ENCODE results near the gene OR4L1.
"Not testable (repeated sequence)": the region's sequence is repeated elsewhere in the genome, so short reads cannot be mapped to it uniquely, and the experiment has no call there.

The OR4L1 gene, protein sequence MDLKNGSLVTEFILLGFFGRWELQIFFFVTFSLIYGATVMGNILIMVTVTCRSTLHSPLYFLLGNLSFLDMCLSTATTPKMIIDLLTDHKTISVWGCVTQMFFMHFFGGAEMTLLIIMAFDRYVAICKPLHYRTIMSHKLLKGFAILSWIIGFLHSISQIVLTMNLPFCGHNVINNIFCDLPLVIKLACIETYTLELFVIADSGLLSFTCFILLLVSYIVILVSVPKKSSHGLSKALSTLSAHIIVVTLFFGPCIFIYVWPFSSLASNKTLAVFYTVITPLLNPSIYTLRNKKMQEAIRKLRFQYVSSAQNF
- 0 to 0.12 (median 0) reads per million in 9 experiments for total RNA-seq

- DNase-seq (no peak), ATAC-seq (replicated peaks) (no peak)
- Mint-ChIP-seq H3K4me1 (ENCODE audit: low read depth in 2 of 2) (no peaks in the 10 kb centered on the region), H3K9me3 (peaks cover 0 to 2% of the 10 kb centered on the region in 2 donors), H3K27ac (no peak within 1 kb of the TSS), H3K27me3 (peaks cover 7 to 20% of the 10 kb centered on the region in 2 donors), H3K4me3 (no peak within 1 kb of the TSS), H3K36me3 (ENCODE audit: insufficient read depth) (no peaks in the 10 kb centered on the region)
Observed at GRCh38 chr14:20059745-20060144, at the start of gene OR4L1. TSS of gene OR4L1 (plus strand) at chr14:20060045. CDS start at chr14:20060045, 0 bp downstream.

DNA sequence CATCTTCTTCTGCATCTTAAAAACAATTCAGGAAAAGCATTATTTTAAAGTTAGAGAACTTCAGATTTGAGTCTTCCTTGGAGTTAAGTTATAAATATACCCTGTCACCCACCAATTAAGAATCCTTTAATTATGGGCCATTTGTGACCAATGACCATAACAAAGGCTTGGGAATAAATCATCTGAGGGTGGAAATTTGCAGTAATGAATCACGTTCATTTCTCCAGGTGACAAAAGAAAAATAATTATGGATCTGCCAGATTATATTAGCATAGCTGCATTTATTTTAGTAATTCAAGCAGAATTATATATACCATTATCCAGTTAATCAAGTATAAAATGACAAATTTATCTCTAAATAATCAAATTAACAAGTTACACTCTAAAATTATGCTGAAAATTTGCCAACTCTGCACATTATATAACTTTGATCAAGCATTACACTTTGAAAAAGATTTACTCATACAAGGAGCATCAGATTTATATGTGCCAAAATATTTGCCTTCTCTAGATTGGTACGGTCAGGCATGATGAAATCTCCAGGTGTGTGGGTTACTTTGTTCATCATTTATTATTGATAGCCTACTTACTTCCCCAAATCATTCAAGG lies 40.5 kb upstream of the OR4L1 start, which contains the start of gene OR4K14:
OR4K14 (minus strand) TSS at position 51 of the 609 bp plus-strand sequence. CDS start 4,114 bp downstream, outside the sequence.
- no peak within 1 kb of the TSS for H3K4me3 Mint-ChIP-seq
- no peaks in the 10 kb centered on the region for H3K4me1 Mint-ChIP-seq (ENCODE audit: low read depth in 2 of 2)
- peaks cover 0 to 3% of the 10 kb centered on the region in 2 donors for H3K9me3 Mint-ChIP-seq
- DNase-seq (no peak), ATAC-seq (replicated peaks) (no peak)
- no peaks in the 10 kb centered on the region for H3K36me3 Mint-ChIP-seq (ENCODE audit: insufficient read depth)
- no peak within 1 kb of the TSS for H3K27ac Mint-ChIP-seq
- peaks cover 0 to 3% of the 10 kb centered on the region in 2 donors for H3K27me3 Mint-ChIP-seq

DNA sequence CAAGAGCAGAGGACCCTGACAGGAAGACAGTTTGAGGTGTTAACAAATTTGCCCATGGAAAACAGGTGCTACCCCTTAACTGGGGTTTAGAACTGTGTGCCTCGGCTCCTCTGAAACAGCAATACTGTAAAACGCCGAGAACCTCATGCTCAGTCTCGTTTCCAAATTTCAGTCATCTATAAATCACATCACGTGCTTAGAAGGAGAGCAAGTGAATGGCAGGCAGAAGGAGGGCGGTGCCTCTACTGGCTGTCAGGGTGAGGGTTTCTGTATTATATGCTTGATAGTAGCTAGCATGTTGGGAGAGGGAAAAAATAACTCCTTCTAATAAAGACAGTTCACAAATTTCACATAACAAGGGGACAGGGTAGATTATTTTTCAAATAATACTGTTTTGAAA lies 28.8 kb upstream of the OR4L1 start:
- no peak overlapping the region for H3K4me3 Mint-ChIP-seq
- ATAC-seq (replicated peaks) = no peak
- no peaks in the 10 kb centered on the region for H3K4me1 Mint-ChIP-seq (ENCODE audit: low read depth in 2 of 2)
- H3K9me3 Mint-ChIP-seq = no peaks in the 10 kb centered on the region
- peaks cover 0 to 7% of the 10 kb centered on the region in 2 donors for H3K27me3 Mint-ChIP-seq
- H3K36me3 Mint-ChIP-seq (ENCODE audit: insufficient read depth) = no peaks in the 10 kb centered on the region
- no peak for DNase-seq
- H3K27ac Mint-ChIP-seq = no peak overlapping the region

GRCh38 chr14:20035449-20035848 lies 24.4 kb upstream of the OR4L1 start:
- H3K36me3 Mint-ChIP-seq (ENCODE audit: insufficient read depth) = no peaks in the 10 kb centered on the region
- DNase-seq (no peak), ATAC-seq (replicated peaks) (no peak)
- peaks cover 0 to 2% of the 10 kb centered on the region in 2 donors for H3K9me3 Mint-ChIP-seq
- H3K4me1 Mint-ChIP-seq (ENCODE audit: low read depth in 2 of 2) = no peaks in the 10 kb centered on the region
- H3K27ac Mint-ChIP-seq = no peak overlapping the region
- no peaks in the 10 kb centered on the region for H3K27me3 Mint-ChIP-seq
- no peak overlapping the region for H3K4me3 Mint-ChIP-seq

DNA sequence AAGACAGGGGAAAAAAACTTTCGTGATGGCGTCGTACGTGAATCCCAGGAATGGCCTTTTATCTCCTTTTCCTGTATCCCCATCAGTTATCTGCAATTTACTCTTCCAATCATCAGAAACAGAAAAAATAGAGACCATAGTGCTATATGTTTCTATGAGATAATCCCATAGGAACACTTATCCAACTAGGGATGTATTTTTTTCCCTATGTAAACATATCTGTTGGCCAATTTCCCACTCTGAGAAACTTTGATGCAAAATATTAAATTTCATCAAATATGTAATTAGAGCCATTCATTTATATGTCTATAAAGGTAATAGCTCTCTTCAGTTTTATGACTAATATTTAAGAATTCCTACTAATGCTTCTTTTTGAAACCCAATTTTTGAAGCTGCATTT lies 23.9 kb upstream of the OR4L1 start, which contains the start of gene OR4K13:
OR4K13 (minus strand) TSS at position 101 of the 400 bp plus-strand sequence. CDS start 1,280 bp downstream, outside the sequence.
- Mint-ChIP-seq H3K9me3 (peaks cover 0 to 2% of the 10 kb centered on the region in 2 donors), H3K4me3 (no peak within 1 kb of the TSS), H3K4me1 (ENCODE audit: low read depth in 2 of 2) (no peaks in the 10 kb centered on the region), H3K36me3 (ENCODE audit: insufficient read depth) (no peaks in the 10 kb centered on the region), H3K27me3 (no peaks in the 10 kb centered on the region), H3K27ac (no peak within 1 kb of the TSS)
- no peak for ATAC-seq (replicated peaks)
- no peak for DNase-seq

DNA sequence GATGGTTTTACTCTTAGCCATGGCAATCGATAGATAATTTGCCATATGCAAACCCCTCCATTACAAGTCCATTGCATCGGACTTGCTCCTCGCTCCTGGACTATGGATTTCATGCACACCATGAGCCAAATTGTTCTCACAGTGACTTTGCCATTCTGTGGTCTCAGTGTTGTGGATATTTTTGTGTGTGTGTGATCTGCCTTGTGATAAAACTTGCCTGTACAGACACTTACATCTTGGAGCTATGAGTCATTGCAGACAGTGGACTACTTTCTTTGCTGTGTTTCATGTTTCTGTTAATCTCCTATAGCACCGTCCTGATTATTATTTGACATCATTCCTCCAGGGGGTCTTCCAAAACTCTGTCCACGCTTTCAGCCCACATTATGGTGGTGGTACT lies 15.6 kb upstream of the OR4L1 start:
- H3K9me3 Mint-ChIP-seq = no peaks in the 10 kb centered on the region
- no peaks in the 10 kb centered on the region for H3K4me1 Mint-ChIP-seq (ENCODE audit: low read depth in 2 of 2)
- ATAC-seq (replicated peaks) = no peak
- no peak overlapping the region for H3K27ac Mint-ChIP-seq
- H3K36me3 Mint-ChIP-seq (ENCODE audit: insufficient read depth) = no peaks in the 10 kb centered on the region
- no peak for DNase-seq
- peaks cover 27 to 28% of the 10 kb centered on the region in 2 donors for H3K27me3 Mint-ChIP-seq
- H3K4me3 Mint-ChIP-seq = no peak overlapping the region

GRCh38 chr14:20048202-20048601 lies 11.6 kb upstream of the OR4L1 start:
- Mint-ChIP-seq H3K4me3 (no peak overlapping the region), H3K36me3 (ENCODE audit: insufficient read depth) (no peaks in the 10 kb centered on the region), H3K4me1 (ENCODE audit: low read depth in 2 of 2) (no peaks in the 10 kb centered on the region), H3K27me3 (peaks cover 33 to 39% of the 10 kb centered on the region in 2 donors), H3K9me3 (no peaks in the 10 kb centered on the region), H3K27ac (no peak overlapping the region)
- DNase-seq (no peak), ATAC-seq (replicated peaks) (no peak)

DNA sequence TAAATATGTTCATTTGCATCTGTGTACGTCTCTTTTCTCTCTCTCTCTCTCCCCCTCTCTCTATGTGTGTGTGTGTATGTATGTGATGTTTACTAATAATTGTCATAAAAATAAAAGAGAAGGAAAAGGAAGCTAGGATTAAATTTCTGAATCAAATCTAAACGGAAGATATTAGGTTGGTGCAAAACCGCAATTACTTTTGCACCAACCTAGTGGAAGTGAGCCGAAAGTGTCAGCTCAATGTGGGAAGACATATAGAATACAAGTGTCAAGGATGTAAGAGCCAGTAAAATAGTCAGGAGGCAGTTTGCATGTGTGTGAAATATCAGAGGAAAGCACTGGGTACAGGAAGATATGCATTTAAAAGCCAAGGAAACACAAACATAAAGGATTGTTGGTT lies 32.2 kb downstream of the OR4L1 start:
- no peaks in the 10 kb centered on the region for H3K27me3 Mint-ChIP-seq
- no peak overlapping the region for H3K27ac Mint-ChIP-seq
- DNase-seq (no peak), ATAC-seq (replicated peaks) (no peak)
- peaks cover 1 to 4% of the 10 kb centered on the region in 2 donors for H3K4me1 Mint-ChIP-seq (ENCODE audit: low read depth in 2 of 2)
- H3K9me3 Mint-ChIP-seq = no peaks in the 10 kb centered on the region
- H3K4me3 Mint-ChIP-seq = no peak overlapping the region
- no peaks in the 10 kb centered on the region for H3K36me3 Mint-ChIP-seq (ENCODE audit: insufficient read depth)

DNA sequence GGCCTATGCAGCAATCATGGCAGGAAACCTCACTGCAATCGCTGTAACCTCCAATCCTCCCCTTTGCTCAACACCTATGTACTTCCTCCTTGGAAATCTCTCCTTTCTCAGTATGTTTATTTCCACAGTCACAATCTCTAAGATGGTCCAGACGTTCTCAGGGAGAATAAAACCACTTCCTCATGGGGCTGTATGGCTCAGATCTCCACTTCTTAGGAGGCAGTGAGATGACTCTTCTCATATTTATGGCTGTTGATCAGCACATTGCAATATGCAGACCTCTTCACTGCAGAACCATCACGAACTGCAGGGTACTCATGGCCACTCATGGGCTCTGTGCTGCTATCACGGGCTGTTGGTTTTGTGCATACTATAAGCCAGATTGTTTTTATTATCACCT lies 33.6 kb downstream of the OR4L1 start:
- no peak overlapping the region for H3K27ac Mint-ChIP-seq
- H3K36me3 Mint-ChIP-seq (ENCODE audit: insufficient read depth) = no peaks in the 10 kb centered on the region
- peaks cover 0 to 1% of the 10 kb centered on the region in 2 donors for H3K27me3 Mint-ChIP-seq
- no peak for DNase-seq
- no peak overlapping the region for H3K4me3 Mint-ChIP-seq
- H3K9me3 Mint-ChIP-seq = no peaks in the 10 kb centered on the region
- peaks cover 1 to 4% of the 10 kb centered on the region in 2 donors for H3K4me1 Mint-ChIP-seq (ENCODE audit: low read depth in 2 of 2)
- ATAC-seq (replicated peaks) = no peak

- not testable (repeated sequence) for H3K4me1 Mint-ChIP-seq (ENCODE audit: low read depth in 2 of 2); H3K36me3 Mint-ChIP-seq (ENCODE audit: insufficient read depth); ATAC-seq (replicated peaks); H3K4me3 Mint-ChIP-seq; H3K27ac Mint-ChIP-seq; H3K9me3 Mint-ChIP-seq; DNase-seq
- peaks cover 13 to 30% of the 10 kb centered on the region in 2 donors for H3K27me3 Mint-ChIP-seq
Observed at GRCh38 chr14:20098926-20099770, 39.3 kb downstream of the OR4L1 start.

- Mint-ChIP-seq H3K4me1 (ENCODE audit: low read depth in 2 of 2) (no peaks in the 10 kb centered on the region), H3K27ac (no peak within 1 kb of the TSS), H3K9me3 (no peaks in the 10 kb centered on the region), H3K27me3 (peaks cover 0 to 5% of the 10 kb centered on the region in 2 donors), H3K36me3 (ENCODE audit: insufficient read depth) (peaks cover under 1% of the 10 kb centered on the region), H3K4me3 (no peak within 1 kb of the TSS)
- ATAC-seq (replicated peaks) (no peak), DNase-seq (no peak)
Observed at GRCh38 chr14:20110438-20110837, 50.6 kb downstream of the OR4L1 start, which contains the start of gene OR4K17. TSS of gene OR4K17 (plus strand) at chr14:20110739. CDS start at chr14:20117500, 6,761 bp downstream.
